Mucosa of descending colon (tissue), 3 donors: Measurements from ENCODE around the gene SIX5. TPM values are rescaled to one million over a fixed set of nuclear protein-coding genes. Genes with fewer than 3 reads are reported as not detected.

Source experiments
- ATAC-seq: fragments of 200-7000 bp; cut with Tn5 transposase; one replicate; pipeline ENCODE4 v1.9.1; 2020; ENCODE audit warnings: mild to moderate bottlenecking, moderate library complexity
- DNase-seq, 3 donors: peaks; one replicate each; pipeline ENCODE4 v3.0.0-alpha.2; 2020
- H3K36me3 ChIP-seq: fragments of 200-600 bp; one replicate; pipeline ENCODE4 v1.8.0; 2021; ENCODE audit warnings: low read depth, mild to moderate bottlenecking
- H3K4me1 ChIP-seq: fragments of 200-600 bp; one replicate; pipeline ENCODE4 v1.8.0; 2021; ENCODE audit warnings: low read depth, mild to moderate bottlenecking
- H3K4me3 ChIP-seq: fragments of 200-600 bp; one replicate; pipeline ENCODE4 v1.8.0; 2021; ENCODE audit warnings: mild to moderate bottlenecking
- H3K9me3 ChIP-seq: fragments of 200-600 bp; one replicate; pipeline ENCODE4 v1.8.0; 2021; ENCODE audit warnings: mild to moderate bottlenecking
- intact Hi-C, 2 donors: fragments of 100-400 bp; cut with DNase I in 1 of 2; cut with micrococcal nuclease in 1 of 2; formaldehyde crosslinking; loops; one replicate each; pipeline versions ENCODE4 v1.11.0 to v1.11.1; 2022; cut with DNase I, micrococcal nuclease
- total RNA-seq, 3 donors: library from RNA; stranded (reverse); fragmentation: NEBNext Ultra II Directional in 2 of 3; extraction: Animal tissue kit (Norgen Biotek cat#: 25700) in 2 of 3; gene quantifications; one replicate each; pipeline versions ENCODE4 v1.2.1 to v1.2.4, GENCODE V29; 2021 to 2023
- TF ChIP-seq, protein P1 (sequence below): fragments of 200-600 bp; IDR thresholded peaks from one replicate; pipeline ENCODE4 v1.8.0; 2022; ENCODE audit warnings: antibody characterized with exemption, mild to moderate bottlenecking
- donor health status: DM: no; HTN: no; CAD: no; lungs with moderate emphysema.
- donor health status: DM: no; HTN: no; CAD: no.
- donor health status: DM: no; HTN: yes; CAD: no.

The SIX5 gene
- total RNA-seq, 3 donors from 2014 or later: 9.6 to 35.6 (median 11.1) TPM

GRCh38 chr19:45766869-45767346 lies 2.1 kb downstream of the SIX5 start:
- H3K9me3 ChIP-seq: no peaks in the 10 kb centered on the region
- H3K4me3 ChIP-seq: no peak overlapping the region
- no peak for DNase-seq
- intact Hi-C loops: no loop called here
- H3K36me3 ChIP-seq: no peaks in the 10 kb centered on the region
- H3K4me1 ChIP-seq: peaks cover 30% of the 10 kb centered on the region
- ATAC-seq: no peak
- TF ChIP-seq, protein P1, sequence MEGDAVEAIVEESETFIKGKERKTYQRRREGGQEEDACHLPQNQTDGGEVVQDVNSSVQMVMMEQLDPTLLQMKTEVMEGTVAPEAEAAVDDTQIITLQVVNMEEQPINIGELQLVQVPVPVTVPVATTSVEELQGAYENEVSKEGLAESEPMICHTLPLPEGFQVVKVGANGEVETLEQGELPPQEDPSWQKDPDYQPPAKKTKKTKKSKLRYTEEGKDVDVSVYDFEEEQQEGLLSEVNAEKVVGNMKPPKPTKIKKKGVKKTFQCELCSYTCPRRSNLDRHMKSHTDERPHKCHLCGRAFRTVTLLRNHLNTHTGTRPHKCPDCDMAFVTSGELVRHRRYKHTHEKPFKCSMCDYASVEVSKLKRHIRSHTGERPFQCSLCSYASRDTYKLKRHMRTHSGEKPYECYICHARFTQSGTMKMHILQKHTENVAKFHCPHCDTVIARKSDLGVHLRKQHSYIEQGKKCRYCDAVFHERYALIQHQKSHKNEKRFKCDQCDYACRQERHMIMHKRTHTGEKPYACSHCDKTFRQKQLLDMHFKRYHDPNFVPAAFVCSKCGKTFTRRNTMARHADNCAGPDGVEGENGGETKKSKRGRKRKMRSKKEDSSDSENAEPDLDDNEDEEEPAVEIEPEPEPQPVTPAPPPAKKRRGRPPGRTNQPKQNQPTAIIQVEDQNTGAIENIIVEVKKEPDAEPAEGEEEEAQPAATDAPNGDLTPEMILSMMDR: no peak

- Histone ChIP-seq H3K36me3 (no peaks in the 10 kb centered on the region), H3K4me3 (no peak overlapping the region), H3K4me1 (peaks cover 30% of the 10 kb centered on the region), H3K9me3 (no peaks in the 10 kb centered on the region)
- intact Hi-C loops: no loop called here
- TF ChIP-seq, protein P1: no peak
- DNase-seq: no peak
- ATAC-seq: no peak
Observed at GRCh38 chr19:45766296-45766868, 2.7 kb downstream of the SIX5 start.

DNA sequence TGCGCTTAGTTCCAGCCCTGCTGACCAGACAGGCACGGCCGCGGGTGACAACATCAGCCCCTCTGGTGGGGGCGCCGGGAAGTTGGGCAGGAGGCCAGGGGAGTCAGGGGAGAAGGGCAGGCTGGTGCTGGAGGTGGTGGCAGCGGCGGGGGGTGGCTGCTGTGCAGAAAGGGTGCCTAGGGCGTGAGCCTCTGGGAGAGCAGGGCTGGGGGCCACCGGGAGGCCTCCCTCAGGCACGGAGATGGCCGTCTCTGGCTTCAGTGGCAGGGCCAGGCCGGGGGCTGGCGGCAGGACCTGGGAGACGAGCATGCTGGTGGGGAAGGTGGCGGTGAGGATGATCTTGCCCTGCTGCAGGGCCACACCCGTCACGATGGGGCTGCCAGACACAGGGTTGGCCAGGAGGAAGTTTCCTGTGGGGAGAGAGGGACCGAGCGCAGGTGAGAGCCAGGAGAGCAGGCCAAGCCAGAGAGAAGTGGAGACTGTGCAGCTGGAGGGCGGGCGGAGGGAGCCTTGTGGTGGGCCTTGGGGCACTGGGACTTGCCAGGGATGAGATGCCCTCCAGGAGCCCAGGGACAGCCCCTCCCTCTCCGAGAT lies 3.3 kb downstream of the SIX5 start:
- intact Hi-C loops: no loop called here
- no peak for ATAC-seq
- H3K9me3 ChIP-seq: no peaks in the 10 kb centered on the region
- peaks cover 24% of the 10 kb centered on the region for H3K4me1 ChIP-seq
- TF ChIP-seq, protein P1: no peak
- DNase-seq: no peak
- H3K4me3 ChIP-seq: no peak overlapping the region
- H3K36me3 ChIP-seq: no peaks in the 10 kb centered on the region

DNA sequence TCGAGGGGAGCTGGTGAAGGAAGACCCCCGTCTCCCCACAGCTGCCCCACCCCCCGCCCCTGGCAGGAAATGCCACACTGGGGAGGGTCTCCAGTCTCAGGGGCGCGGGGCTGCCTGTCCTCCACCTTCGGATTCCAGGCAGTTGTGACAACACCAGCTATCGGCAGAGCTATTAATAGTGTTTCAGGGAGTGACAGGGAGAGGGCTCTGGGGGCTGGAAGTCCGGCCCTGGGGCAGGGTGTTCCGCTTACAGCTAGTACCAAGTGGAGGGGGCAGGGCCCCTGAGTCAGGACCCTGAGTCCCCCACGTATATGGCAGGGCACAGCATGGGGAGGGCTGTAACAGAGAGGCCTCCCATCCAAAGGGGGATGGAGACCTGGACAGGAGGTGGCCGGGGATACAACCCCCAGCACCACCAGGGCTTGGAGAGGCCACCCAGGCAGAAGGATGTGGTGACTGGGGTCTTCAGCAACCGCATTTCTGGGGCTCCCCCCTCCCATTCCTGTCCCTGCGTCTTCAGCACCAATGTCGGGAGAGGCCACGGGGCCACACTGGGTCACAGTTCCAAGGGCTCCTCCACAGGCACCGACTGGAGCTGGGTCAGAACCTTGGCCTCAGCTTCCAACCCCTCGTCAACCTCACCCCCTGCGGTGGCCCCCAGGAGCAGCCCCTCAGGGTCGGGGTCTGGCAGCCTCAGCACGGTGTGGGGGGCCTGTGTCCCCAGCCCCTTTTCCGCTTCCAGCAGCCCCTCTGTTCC lies 3.9 kb downstream of the SIX5 start:
- Histone ChIP-seq H3K9me3 (no peaks in the 10 kb centered on the region), H3K4me1 (peaks cover 23% of the 10 kb centered on the region), H3K4me3 (no peak overlapping the region), H3K36me3 (no peaks in the 10 kb centered on the region)
- DNase-seq (no peak), ATAC-seq (no peak)
- intact Hi-C loops: no loop called here
- TF ChIP-seq, protein P1: no peak

DNA sequence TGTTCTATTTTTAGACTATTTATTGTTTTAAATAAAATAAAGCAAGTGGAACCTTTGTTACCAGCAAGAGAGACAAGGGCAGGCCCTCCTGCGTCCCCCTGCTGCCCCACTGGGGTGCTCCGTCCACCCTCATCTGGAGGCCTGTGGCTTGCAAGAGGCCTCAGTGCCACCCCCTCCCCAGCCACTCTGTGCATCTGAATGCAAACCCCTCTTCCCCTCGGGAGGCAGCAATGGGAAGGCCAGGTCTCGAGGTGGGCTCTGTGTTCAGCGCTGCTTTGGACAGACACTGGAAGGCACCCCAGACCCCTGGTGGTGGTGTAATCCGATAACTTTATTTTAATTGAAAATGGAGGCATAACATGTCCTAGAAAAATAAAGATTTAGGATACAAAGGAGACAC lies 4.6 kb downstream of the SIX5 start:
- DNase-seq: no peak
- TF ChIP-seq, protein P1: no peak

More for the DNA sequence above, 4.6 kb downstream of the SIX5 start:
- Histone ChIP-seq H3K4me3 (no peak overlapping the region), H3K9me3 (no peaks in the 10 kb centered on the region), H3K4me1 (peaks cover 23% of the 10 kb centered on the region), H3K36me3 (no peaks in the 10 kb centered on the region)
- no peak for ATAC-seq
- intact Hi-C loops: no loop called here
